BE2C (cell line): Measurements from ENCODE around the gene ATF6.

Experiments
- DNase-seq: peaks from one replicate; pipeline ENCODE4 v3.0.0-alpha.2; 2020
- H3K27me3 ChIP-seq: fragments of 250-450 bp; sonication (Bioruptor Pico); 2 replicates; pipeline ENCODE4 v1.5.1; 2020; ENCODE audit warnings: mild to moderate bottlenecking
- H3K36me3 ChIP-seq: fragments of 250-450 bp; sonication (Bioruptor Pico); 2 replicates; pipeline ENCODE4 v1.5.1; 2020; ENCODE audit warnings: mild to moderate bottlenecking
- H3K4me1 ChIP-seq: fragments of 250-450 bp; sonication (Bioruptor Pico); 2 replicates; pipeline ENCODE4 v1.5.1; 2020
- H3K4me3 ChIP-seq: 2 replicates; pipeline ENCODE4 v1.5.1; 2011; ENCODE audit warnings: low read depth, low read length
- H3K9me3 ChIP-seq: fragments of 250-450 bp; sonication (Bioruptor Pico); 2 replicates; pipeline ENCODE4 v1.5.1; 2020
- TF ChIP-seq, protein P1 (sequence below): IDR thresholded peaks from 2 replicates; pipeline ENCODE4 v1.5.1; 2012; ENCODE audit warnings: mild to moderate bottlenecking, low read depth, low read length

ATF6 gene

DNA sequence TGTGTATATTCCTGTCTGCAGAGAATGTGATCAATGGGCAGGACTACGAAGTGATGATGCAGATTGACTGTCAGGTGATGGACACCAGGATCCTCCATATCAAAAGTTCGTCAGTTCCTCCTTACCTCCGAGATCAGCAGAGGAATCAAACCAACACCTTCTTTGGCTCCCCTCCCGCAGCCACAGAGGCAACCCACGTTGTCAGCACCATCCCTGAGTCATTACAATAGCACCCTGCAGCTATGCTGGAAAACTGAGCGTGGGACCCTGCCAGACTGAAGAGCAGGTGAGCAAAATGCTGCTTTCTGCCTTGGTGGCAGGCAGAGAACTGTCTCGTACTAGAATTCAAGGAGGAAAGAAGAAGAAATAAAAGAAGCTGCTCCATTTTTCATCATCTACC lies 192.3 kb downstream of the ATF6 start:
- no peaks in the 10 kb centered on the region for H3K9me3 ChIP-seq

DNA sequence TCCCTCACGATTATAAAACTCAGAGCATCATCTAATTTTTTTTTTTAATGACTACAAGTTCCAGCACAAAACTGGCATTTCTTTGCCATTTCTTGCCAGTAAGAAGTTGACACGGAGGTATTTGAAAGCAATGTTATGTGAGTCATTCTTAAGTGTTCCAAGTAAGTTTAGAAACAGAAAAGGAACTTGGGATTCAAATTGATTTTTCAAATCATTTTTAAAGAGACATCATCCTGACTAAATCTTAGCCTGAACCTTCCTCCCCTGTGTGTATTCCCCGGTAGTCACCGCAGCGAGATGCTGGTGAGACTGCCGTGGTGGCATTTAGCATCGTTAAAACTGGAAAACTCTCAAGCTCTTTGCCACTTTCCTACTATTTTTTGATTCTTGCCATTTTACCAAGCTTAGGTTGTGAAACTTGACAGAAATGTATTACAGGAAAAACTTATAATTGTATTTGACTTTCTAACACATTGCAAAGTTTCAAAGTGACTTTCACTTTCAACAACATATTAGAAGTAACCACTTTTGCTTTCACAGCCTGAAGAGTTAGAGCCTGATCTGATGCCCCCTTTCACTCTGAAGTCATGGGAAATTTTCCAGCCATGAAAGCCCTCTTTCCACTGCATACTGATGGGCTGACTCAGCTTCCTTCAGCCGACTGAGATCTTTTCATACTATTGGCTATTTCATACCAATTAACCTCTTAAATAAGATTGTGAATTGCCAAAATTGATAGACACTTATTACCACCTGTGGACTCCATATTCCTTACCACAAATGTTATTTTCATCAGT lies 196.2 kb downstream of the ATF6 start:
- H3K36me3 ChIP-seq = no peaks in the 10 kb centered on the region
- DNase-seq = no peak
- TF ChIP-seq, protein P1, sequence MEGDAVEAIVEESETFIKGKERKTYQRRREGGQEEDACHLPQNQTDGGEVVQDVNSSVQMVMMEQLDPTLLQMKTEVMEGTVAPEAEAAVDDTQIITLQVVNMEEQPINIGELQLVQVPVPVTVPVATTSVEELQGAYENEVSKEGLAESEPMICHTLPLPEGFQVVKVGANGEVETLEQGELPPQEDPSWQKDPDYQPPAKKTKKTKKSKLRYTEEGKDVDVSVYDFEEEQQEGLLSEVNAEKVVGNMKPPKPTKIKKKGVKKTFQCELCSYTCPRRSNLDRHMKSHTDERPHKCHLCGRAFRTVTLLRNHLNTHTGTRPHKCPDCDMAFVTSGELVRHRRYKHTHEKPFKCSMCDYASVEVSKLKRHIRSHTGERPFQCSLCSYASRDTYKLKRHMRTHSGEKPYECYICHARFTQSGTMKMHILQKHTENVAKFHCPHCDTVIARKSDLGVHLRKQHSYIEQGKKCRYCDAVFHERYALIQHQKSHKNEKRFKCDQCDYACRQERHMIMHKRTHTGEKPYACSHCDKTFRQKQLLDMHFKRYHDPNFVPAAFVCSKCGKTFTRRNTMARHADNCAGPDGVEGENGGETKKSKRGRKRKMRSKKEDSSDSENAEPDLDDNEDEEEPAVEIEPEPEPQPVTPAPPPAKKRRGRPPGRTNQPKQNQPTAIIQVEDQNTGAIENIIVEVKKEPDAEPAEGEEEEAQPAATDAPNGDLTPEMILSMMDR = no peak
- H3K9me3 ChIP-seq = no peaks in the 10 kb centered on the region
- H3K27me3 ChIP-seq = no peaks in the 10 kb centered on the region
- H3K4me3 ChIP-seq = no peak overlapping the region
- H3K4me1 ChIP-seq = no peaks in the 10 kb centered on the region

More for the DNA sequence above, 192.3 kb downstream of the ATF6 start:
- no peak overlapping the region for H3K4me3 ChIP-seq
- H3K27me3 ChIP-seq = no peaks in the 10 kb centered on the region
- no peak for DNase-seq
- no peaks in the 10 kb centered on the region for H3K36me3 ChIP-seq
- TF ChIP-seq, protein P1 = no peak
- peaks cover 4% of the 10 kb centered on the region for H3K4me1 ChIP-seq

- no peak overlapping the region for H3K4me3 ChIP-seq
- H3K27me3 ChIP-seq = no peaks in the 10 kb centered on the region
- TF ChIP-seq, protein P1 = no peak
- H3K4me1 ChIP-seq = no peaks in the 10 kb centered on the region
- no peaks in the 10 kb centered on the region for H3K36me3 ChIP-seq
- DNase-seq = no peak
- no peaks in the 10 kb centered on the region for H3K9me3 ChIP-seq
Observed at GRCh38 chr1:161966067-161966466, 199.9 kb downstream of the ATF6 start.

- no peak for DNase-seq
- no peak overlapping the region for H3K4me3 ChIP-seq
- H3K36me3 ChIP-seq = no peaks in the 10 kb centered on the region
- H3K9me3 ChIP-seq = no peaks in the 10 kb centered on the region
- TF ChIP-seq, protein P1 = no peak
- no peaks in the 10 kb centered on the region for H3K4me1 ChIP-seq
- no peaks in the 10 kb centered on the region for H3K27me3 ChIP-seq
Observed at GRCh38 chr1:161970036-161970435, 203.9 kb downstream of the ATF6 start.

DNA sequence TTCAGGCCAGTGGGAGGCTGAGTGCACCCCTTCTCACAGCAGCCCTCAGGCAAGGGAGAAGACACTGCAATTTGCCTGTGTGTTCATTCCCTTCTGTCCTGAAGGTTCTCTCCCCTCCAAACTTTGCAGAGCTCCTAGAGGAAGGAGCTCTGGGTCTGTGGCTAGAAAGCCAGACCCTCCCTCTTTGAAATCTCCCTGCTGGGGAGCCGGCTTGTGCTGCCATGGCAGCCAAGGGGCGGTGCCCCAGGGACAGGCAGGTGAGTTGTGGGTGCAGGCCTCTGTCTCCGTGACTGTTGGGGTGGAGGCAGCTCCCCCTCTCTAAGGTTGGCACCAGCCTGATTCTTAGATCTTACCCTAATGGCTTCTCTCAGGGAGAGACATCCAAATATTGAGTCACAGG lies 204.5 kb downstream of the ATF6 start:
- DNase-seq = no peak
- Histone ChIP-seq H3K27me3 (no peaks in the 10 kb centered on the region), H3K9me3 (no peaks in the 10 kb centered on the region), H3K4me1 (no peaks in the 10 kb centered on the region), H3K4me3 (no peak overlapping the region), H3K36me3 (no peaks in the 10 kb centered on the region)
- TF ChIP-seq, protein P1 = no peak

- no peaks in the 10 kb centered on the region for H3K36me3 ChIP-seq
- TF ChIP-seq, protein P1 = no peak
- H3K9me3 ChIP-seq = no peaks in the 10 kb centered on the region
- H3K4me1 ChIP-seq = no peaks in the 10 kb centered on the region
- no peaks in the 10 kb centered on the region for H3K27me3 ChIP-seq
- no peak for DNase-seq
- no peak overlapping the region for H3K4me3 ChIP-seq
Observed at GRCh38 chr1:161972828-161973227, 206.7 kb downstream of the ATF6 start.
